GM18526 (cell line): ENCODE data around the gene HSF2BP.

Experiments used
- POLR2A ChIP-seq: IDR thresholded peaks from 3 replicates; pipeline ENCODE4 v1.6.1; 2011; ENCODE audit not compliant: insufficient read length; ENCODE audit errors: extremely low read depth

Gene HSF2BP

DNA sequence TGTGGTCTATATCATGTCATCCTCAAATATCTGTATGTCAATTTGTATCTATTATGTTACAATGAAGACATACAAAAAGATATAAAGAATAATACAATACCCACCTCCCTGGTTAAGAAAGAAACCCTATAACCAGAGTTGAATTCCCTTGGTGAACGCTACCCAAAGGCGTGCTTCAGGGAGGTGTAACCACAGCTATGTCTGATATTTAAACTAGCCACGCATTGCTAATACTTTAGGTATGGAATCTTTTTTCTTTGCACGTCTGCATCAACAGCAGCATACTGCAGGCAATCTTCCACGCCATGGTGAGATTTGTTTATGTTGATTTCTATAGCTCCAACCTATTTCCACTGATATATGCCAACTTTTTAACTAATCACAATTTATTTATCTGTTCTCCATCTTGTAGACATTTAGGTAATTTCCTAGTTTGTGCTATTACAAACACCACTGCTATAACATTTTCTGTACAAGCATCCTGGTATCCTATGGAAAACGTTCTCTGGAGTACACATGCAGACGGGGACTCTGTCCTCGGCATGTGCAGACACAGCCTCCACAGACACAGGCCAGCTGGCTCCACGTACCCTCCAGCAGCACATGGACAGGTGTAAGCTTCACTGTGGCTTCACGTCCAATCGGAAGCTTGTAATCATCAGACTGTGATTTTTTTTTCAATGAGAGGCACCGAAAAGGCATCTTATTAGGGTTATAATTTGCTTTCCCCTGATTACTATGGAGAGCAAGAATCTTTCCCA is 58.5 kb downstream of the HSF2BP start:
- TF ChIP-seq POLR2A, result no peak

DNA sequence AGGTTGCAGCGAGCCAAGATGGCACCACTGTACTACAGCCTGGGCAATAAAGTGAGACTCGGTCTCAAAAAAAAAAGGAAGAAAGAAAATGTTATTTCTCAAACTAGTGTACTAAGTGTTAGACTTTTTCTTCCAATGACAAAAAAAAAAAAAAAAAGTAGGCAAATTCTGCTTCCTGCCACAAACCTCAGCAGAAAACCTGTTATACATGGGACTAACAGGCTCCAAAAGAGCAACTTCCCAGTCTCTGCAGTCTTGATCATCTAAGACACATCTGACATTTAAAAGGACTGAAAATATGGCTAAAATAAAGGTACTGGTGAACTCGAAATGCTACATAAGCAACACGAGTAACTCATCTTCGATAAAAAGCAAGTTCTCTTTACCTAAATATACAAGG is 59.6 kb downstream of the HSF2BP start:
- TF ChIP-seq POLR2A, result no peak

DNA sequence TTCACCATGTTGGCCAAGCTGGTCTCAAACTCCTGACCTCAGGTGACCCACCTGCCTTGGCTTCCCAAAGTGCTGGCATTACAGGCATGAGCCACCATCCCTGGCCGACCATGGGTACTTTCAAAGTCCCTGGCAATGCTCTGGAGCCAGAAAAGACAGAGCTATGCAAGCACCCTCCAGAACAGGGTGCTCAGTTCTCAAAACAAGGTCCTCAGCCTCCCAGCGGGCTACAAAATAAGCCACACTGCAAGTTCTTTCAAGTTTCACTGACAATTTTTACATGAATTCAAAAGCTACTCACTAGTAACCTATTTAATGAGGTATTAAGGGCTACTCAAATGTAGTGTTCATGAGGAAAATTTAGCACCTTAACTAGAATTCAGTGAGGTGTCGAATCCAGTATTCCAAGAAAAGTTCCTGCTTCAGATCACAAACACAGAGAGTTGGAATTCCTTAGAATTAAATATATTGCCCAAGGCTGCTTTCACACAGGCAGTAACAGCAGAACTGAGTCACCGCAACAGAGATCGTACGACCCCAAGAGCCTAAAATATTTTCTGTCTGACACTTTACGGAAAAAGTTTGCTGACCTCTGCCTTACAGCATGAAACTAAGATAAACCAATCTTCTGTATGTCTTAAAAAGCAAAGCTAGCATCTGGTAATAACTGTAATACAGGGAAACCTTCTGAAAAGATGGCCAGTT is 60.7 kb downstream of the HSF2BP start:
- TF ChIP-seq POLR2A, result no peak

DNA sequence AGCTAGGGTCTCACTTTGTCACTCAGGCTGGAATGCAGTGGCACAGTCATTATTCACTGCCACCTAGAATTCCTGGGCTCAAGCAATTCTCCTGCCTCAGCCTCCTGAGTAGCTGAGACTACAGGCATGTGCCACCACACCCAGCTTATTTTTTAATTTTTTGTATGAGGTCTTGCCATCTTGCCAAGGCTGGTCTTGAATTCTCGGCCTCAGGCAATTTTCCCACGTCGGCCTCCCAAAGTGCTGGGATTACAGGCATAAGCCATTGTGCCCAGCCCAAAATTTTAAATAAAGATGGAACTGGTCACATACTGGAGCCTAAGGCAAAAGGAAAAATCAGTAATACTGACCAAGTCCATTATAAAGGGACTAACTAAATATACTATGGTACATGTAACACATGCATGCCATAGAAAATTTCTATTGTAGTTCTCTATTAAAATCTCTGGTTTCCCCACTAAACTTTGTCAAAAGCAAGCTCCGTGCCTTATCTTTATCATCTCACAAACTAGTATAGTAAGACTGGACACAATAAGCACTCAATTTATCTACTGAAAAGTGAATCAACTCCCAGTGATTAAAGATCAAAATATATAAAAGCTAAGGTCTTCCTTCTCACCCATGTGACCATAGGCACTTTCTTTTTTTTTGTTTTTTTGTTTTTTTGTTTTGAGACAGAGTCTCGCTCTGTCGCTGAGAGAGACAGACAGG is 61.6 kb downstream of the HSF2BP start:
- no peak for TF ChIP-seq POLR2A

DNA sequence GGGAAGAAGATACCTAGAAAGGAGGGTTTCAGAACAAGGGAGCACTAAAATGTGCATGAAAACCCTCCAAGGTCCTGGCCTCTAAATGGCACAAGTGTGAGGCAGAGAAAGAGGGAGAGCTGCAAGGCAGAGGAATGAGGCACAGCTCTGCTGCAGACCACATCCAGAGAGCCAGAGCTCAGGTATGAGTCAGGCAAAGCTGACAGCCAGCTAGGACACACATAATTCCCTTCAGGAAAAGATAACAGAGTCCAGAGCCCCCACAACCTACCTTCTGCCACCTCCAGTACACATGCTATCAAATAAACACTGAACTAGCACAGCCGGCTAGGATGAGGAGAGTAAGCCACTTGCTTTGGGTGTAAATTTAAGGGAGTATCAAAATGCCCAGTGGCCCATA is 62.2 kb downstream of the HSF2BP start:
- no peak for TF ChIP-seq POLR2A

DNA sequence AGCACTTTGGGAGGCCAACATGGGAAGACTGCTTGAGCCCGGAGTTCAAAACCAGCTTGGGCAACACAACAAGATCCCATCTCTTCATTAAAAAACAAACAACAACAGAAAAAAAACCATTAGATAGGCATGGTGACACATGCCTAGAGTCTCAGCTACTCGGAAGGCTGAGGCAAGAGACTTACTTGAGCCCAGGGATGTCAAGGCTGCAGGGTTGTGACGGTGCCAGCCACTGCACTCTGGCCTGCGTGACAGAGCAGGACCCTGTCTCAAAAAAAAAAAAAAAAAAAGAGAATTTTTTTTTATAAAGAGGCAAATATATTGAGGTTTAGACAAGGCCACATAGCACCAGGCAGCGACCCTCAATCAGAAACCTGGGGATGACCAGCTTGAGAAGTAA is 62.7 kb downstream of the HSF2BP start:
- TF ChIP-seq POLR2A, result no peak

DNA sequence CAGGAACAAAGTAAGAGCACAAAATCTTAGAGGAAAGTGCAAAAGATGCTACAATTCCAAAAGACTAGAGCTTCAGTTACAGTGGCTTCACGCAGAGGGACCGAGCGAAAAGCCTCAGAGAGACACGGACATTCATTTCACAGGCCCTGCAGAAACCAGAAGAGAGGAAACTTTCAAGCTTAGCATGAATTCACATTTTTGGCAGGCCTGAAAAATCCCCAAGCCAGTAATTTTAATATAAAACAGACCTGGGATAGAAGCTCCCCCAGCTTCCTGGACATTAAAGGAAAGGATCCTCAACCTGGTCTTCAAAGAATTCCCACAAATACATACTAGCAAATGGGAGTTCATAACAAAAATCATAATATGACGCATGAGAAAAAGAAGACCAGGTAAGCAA is 66.2 kb downstream of the HSF2BP start:
- TF ChIP-seq POLR2A, result no peak

DNA sequence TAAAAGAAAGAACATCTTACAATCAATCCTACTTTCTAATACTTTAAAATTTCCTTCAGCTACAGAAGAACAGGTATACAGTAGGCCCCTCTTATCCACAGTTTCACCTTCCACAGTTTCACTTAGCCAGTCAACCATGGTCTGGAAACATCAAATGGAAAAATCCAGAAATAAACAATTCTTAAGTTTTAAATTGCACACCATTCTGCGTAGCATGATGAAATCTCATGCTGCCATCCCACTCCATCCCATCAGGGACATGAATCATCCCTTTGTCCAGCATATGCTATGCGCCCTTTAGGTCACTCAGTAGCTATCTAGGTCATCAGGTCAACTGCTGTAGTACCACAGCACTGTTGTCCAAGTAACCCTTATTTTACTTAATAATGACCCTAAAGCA is 67.7 kb downstream of the HSF2BP start:
- TF ChIP-seq POLR2A, result no peak

DNA sequence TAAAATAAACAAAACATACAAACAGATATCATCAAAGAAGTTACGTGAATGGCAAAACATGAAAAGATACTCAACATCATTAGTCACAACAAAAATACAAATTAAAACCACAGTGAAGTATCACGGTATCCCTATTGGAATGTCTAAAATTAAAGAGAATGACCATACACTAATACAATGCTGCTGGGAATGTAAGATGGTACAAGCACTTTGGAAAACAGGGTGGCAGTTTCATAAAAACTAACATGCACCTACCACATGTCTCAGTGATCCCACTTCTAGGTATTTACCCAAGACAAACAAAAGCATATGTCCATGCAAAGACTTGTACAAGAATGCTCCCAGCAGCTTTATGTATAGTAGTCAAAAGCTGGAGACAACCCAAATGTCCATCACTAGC is 69.1 kb downstream of the HSF2BP start:
- no peak for TF ChIP-seq POLR2A

DNA sequence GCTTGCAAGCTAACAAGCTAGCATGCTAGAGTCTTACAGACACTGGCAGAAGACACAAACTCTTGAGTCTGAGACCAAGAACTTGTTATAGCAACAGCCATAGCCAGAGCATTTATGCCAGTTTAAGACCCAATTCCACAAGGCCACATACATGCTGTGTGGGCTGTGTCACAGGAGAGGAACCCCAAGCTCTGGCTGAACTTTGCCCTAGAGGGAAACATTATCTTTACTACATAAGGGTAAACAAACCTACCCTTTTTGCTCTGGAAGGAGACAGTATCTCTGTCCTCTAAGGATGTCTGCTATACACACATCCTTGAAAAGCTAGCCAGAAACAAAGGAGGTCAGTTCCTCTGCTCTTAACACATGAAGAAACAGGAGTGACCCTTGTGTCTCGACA is 70.3 kb downstream of the HSF2BP start:
- TF ChIP-seq POLR2A, result no peak

DNA sequence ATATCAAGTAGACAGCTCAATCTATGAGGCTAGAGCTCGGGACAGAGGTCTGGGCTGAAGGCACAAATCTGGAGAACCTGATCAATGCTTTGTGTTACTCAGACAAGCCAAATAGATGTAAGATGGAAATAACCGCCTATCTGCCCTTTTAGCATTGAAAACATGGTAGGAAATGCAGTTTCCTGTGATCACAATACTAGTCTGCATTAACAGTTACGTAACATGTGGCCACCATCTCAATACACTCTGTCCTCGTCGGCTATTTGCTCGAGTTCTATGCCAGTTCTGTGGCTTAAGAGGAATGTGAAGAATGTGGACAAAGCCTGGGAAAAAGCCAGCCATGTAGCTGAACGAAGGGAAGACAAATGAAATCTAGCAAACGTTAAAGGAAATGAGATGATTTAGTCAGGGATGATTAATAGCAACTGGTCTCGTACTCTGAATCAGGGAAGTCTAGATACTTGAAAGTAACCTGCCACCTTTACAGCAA is 73.3 kb downstream of the HSF2BP start:
- no peak for TF ChIP-seq POLR2A

DNA sequence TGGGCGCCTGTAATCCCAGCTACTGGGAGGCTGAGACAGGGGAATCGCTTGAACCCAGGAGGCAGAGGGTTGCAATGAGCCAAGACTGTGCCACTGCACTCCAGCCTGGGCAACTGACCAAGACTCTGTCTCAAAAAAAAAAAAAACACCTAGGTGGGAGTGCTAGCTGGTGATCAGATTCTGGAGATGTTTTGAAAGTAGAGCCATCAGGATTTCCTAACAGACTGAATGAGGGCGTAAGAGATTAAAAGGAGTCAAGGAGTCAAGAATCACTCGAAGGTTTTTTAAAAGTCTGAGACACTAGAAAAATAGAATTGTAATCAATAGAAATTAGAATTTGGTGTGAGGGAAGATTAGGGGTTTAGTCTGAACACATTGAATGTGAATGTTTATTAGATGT is 73.8 kb downstream of the HSF2BP start:
- TF ChIP-seq POLR2A, result no peak

DNA sequence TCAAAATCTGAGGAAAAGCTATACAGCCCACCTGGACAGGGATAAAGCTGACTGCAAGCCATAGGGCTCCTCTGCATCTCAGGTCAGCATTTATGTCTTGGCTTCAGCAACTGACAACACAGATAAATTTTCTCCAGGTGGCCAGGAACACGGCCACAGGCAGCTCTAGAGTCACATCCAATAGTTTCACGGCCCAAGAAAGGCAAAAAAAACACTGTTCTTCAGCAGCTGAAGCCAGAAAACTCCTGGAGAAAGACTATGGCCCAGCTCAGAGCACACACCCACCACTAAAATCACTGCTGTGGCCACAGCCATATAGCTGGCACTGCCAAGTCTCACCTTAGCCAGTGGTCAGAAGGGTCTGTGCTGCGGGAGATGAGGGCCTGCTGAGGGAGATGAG is 77.8 kb downstream of the HSF2BP start:
- TF ChIP-seq POLR2A, result no peak

DNA sequence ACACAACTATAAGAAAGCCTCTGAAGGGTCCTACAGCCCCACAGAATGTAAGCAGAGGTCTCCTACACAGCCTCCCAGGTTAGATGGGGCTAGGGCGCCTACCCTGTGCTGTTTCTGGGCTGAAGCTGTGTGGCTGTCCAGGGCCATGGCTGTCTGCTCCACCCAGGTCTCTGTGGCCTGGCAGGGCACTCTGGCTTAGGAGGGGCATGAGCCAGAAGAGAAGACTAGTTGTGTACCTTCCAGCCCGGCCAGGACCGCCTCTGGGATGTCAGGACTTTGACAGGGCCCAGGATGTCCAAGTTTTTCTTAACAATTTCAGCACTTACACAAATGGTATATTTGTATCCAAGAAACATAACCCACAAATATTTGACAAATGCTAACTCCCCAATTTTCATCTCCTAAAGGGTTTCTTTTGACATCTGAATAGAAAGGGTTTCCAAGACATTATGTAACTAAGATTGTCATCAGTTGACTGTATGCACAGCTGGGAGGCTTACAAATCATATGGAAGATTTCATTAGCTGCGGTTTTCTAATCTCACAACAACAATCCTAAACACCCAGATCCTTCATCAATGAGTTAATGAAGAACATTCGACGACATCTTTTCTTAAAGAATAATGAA is 80.5 kb downstream of the HSF2BP start:
- no peak for TF ChIP-seq POLR2A

DNA sequence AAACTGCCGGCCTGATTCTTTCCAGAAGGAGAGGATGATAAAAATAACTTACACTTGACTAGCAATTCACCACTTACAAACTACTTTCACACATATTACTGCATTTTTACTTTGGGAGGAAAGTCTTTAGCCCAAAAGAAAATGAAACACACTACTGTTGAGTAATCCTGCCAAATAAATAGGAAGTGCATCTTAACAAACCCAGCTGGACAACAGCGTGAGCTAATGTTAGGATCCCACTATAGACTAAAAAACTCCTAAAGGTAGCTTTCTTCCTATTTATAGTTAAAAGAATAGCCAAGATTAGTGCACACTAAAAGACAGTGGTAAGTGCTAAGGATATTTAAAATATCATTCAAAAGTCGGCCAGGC is 83.8 kb downstream of the HSF2BP start:
- no peak for TF ChIP-seq POLR2A

DNA sequence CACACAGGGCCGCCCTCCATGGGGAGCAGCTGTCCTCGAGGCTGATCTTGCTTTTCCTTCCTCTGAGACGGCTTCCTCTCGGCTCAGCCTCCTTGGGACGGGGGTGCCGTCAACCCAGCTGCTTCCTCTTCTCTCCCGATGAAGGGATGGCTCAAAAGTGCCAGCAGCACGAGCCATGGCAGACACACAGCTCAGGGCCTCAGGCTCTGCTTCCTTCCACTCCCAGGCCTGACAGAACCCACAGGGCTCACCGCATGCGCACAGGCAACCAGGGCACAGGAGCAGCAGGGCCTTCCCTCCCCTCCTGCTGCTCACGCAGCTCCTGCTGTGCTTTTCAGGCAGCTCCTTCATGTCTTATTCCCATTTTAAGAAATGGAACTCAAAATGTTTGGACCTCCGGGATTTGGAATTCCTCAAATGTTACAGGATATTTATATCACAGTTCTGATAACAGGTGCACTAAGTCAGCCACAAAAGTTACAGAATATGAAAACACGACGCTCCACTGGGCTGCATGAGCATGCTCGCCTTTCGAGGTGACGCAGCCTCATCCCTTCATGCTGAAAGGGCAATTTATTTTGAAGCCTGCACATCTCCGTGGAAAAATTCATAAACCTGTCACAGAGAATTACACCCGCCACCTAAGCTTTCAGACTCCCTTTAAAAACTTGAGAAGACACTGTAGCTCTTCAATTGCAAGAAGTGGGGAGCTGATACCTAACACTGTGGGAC is 84.4 kb downstream of the HSF2BP start:
- no peak for TF ChIP-seq POLR2A

DNA sequence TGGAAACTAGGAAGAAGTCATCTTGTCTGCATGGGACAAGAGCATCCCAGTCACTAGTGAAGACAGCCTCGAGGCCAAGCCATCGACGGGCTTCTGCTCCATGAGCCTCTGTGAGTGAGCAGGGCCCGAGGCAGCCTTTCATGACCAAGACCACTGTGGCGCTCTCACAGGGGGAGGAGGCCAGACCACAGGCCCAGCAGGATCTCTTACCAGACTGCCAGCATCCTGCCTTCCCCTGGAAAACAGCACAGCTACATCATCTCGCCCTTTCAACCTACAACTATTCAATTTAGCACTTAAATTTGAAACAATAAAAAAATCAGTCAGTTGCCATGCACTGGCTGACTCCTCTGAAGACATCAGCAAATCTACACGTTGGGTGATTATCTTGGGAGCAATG is 85.4 kb downstream of the HSF2BP start:
- no peak for TF ChIP-seq POLR2A
